ENCODE results near the gene TUBB2A.

DNA sequence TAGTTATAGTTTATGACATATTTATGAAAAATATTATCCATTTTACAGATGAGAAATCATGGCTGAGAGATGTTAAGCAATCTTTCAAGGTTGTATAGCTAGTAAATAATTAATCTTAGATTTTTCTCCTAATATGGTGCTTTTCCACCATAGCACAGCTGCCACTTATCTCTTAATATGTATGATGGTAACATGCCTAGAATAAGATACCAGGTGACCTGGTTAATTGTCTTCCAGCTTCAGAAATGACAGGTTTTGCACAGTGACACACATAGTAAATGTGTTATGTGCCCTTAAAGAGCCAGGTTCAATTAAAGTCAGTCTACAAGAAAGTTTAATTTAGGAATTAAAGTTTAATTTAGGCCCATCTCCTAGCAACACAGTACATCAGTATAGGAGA is 14.8 kb downstream of the TUBB2A start:
- TF ChIP-seq CTCF (IDR thresholded peaks at IDR 0.05), result no peak
- no peak for TF ChIP-seq ZFX (IDR thresholded peaks at IDR 0.05; ENCODE audit: borderline replicate concordance)

All from 22Rv1 (cell line).